OCI-M1 (cell line): ENCODE results near the gene COL5A1.

Experiments
- DNase-seq: peaks from one replicate; lab custom pipeline; 2025; lab: John Stamatoyannopoulos, UW

COL5A1 gene

DNA sequence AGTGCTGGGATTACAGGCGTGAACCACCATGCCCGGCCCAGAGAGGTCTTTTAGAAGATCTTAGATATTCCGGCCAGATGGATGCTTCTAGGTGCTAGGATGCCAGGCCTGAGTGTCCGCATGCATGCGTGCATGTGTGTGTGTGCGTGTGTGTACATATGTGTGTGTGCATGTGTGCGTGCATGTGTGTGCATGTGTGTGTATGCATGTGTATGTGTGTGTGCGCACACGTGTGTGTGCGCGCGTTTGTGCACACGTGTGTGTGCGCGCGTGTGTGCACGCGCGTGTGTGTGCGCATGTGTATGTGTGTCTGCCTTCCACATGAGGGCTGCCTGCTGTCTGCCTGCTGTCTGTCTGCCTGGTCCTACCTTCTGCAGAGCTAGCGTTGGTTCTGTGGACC, 151.0 kb downstream of the COL5A1 start:
- no peak for DNase-seq

DNA sequence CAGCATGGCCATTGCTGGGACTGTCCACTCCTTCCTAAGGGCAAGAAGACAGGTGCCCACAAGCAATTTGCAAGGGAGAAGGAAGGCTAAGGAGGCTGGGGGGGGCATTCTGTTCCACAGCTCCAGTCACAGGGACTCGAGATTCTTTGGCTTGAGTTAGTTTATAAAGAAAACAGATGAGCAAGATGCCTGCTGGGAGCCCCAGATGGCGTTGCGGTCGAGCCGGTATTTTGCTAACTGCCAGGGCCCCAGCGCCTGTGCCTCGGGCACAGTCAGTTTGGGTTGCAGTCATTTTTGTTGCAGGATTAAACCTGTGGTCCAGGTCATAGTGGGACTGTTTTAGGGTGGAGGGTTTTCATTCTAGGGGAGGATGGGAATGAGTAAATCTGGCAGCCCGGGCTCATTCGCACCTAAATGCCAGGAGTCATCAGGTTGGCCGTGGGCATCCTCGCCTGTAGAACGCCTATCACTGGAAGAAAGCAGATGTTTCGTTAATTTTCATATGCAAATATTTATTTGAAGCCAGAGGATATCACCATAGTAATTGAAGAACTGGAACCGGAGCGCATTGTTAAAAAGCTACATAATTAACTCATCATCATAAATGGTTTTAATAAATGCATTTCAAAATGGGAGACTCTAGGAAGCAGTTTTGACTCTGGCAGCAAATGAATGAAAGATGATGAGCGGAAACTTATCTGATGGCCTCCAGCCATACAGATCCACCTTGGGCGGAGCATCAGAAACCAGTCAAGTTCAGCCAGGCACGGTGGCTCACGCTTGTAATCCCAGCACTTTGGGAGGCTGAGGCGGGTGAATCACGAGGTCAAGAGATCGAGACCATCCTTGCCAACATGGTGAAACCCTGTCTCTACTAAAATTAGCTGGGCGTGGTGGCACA, 151.9 kb downstream of the COL5A1 start:
- DNase-seq = no peak

DNA sequence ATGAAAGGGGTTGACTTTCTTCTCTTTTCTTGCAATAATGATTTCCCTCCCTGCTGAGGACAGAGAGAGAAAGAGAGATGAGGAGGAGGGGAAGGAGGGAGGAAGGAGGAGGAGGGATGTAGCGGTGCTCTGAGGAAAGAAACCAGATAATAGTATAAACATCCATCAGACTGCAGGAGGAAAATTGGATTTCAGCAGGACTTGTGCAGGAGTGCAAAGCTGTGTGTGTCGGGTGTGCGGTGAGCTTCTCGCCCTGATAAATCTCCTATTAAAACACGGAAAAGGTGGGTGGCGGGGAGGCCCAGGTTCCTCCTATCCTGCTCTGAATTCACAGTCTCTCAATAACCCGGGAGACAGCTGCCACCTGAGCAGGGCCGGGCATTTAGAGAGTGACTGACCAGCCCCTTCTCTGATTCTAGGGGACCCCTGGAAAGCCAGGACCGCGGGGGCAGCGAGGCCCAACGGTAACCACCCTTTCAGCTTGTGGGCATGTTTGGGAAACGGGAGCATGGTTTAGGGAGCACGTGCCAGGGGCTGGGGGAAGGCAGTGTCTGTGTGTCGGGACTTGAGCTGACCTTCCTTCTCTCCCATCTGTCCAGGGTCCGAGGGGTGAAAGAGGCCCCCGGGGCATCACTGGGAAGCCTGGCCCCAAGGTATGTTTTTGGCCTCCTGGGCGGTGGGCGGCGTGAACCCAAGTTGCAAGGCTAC, 153.2 kb downstream of the COL5A1 start:
- no peak for DNase-seq

DNA sequence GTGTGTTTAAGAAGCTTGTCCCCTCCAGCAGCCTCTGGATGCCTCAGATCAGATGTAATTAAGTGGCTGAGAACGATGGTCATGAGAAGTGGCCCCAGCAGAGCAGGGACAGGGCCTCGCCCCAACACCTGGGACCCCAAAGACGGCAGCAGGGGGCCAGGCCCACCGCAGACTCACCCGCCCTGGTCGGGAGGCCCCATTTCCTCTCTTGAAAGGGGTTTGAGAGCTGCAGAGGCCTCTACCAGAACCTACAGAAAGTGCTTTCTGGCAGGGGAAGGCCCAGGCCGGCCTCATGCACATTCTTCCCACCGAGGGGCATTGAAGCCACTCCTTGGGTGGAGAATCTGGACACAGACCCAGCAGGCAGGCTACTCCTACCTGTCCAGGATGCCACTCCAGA, 153.8 kb downstream of the COL5A1 start:
- DNase-seq = no peak

DNA sequence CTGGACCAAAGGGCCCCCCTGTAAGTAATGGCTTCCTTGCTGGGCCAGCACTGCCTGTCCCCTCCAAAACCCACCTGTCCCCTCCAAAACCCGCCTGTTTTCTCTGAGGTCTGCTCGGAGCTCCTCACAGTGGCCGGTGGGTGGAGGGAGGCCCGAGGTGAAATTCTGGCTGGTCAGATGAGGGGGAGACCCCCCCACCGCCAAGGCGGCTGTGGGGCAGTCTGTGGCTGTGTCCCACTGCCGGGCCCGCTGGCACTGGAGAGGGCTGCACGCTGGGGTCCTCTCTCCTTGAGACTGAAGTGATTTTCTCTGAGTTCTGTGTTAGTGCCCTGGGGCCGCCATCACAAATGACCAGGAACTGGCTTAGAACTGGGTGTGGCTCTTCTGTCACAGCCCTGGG, 155.3 kb downstream of the COL5A1 start:
- no peak for DNase-seq

DNA sequence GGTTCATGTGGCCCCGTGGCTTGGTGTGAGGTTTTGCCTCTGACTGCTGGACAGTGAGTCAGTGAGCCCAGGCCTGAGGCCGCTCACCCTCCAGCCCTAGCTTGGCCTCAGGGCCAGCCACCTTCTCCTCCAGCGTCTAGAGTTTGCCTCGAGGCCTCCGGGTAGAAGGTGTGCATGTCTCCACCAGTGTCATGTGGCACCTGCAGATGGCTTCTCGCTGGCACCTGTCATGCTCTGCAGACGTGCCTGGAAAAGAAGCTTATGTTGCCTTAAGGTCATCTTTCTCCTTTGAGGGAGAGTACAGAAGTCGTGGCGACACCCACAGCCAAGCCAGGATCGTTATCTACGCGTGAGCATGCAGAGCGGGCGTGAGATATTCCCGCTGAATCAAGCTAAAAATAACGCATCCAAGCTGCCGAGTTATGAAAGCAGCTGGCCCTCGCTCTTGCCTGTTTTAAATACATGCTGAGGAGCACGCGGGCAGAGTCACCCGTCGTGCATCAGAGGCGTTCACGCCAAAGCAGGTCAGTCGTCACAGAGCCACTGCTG, 159.3 kb downstream of the COL5A1 start:
- DNase-seq = no peak

DNA sequence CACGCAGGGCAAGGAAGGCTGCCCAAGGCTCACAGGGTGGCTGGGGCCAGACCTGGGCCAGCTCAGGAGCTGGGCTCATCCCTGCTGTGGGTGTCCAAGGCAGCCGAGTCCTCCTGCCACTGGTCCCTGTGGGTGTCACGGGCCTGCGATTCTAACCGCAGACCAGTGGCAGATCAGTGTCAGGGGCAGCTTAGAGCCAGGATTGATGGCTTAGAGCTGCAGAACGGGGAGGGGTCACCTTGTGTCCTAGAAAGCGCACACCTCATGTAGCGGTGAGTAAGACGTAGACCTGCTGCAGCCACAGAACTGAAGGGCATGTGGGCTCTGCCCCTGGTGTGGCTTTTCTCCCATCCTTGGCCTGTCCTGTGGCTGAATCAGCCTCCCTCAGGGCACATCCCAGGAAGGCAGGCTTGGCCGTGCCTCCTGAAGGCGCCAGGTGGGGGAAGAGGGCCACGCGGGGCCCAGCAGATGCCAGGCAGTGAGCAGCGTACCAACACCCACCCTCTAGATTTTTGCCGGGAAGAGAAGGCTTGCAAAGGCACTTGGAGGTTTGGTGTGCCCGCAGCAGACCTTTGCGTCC, 160.7 kb downstream of the COL5A1 start:
- no peak for DNase-seq

DNA sequence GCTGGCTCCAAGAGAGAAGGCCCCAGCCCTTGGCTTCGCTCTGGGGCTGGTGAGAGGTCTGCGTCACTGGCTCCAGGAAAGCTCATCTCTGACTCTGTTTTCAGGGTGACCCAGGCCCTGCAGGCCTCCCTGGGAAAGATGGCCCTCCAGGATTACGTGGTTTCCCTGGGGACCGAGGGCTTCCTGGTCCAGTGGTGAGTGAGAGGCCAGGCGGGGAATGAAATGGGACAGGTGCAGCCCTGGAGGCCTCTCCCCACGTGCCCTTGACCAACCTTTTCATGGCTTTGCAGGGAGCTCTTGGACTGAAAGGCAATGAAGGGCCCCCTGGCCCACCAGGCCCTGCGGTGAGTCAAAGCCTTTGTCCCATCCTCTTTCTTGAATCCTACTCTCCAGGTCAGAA, 163.3 kb downstream of the COL5A1 start:
- no peak for DNase-seq

DNA sequence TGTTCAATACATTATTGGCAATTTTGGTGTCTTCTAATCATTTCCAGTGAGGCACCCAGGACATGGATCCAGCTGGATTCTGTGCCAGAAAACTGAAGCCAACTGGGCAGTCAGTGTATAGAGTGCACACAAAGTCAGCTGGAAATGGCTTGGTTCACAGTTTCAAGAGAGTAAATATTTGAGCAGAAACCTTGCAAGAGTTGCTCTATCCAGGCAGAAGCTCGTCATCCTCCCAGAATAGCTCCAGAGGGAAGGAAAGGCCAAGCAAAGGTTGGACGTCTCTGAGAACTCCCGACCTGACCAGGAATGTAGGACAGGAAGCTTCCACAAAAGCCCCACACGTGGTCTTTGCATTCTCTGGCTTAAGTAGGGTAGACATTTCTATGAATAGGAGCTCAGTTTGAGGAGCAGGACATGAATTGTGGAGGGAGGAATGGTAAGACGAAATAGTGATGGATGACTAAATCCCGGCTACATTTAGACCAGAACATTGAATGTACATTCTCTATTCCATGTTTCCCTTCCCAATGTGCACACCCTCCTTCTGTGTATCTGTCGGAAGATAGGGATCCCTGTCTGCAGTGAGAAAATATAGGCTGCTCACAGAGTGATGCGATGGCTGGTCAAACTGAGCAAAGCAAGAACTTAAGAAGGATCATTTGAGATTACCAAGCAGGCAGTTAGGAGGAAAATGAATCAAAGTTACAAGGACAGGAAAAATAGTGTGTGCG, 166.3 kb downstream of the COL5A1 start:
- no peak for DNase-seq

DNA sequence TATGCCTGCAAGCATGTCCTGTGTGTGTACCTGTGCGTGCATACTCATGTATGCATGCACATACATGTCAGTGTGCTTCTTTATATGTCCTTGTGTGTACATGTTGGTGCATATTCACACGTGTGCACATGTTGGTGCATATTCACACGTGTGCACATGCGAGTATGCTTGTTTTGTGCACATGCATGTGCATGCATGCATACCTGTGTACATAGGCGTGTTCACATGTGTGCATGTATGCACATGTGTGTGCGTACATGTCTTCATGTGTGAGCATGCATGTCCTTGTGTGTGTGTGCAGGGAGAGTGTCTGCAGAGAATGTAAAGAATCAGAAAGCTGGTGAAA, 166.8 kb downstream of the COL5A1 start:
- DNase-seq = no peak

DNA sequence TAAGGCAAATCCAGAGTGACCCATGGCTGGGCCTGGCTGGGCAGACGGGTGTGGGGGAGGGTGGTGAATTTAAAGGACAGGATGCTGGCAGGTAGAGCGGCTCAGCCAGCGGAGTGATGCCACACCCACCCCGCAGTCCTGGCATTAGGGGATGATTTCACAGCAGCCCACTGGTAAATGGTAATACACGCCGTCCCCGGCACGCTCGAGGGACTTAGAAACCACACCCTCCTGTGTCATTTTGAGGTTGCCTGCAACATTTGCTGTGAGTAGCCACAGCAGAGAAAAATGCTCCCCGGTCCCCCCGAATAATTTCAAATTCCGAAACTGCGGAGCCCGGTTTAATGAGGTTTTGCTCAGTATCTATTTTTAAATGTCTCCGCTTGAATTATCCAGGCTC, 167.7 kb downstream of the COL5A1 start:
- no peak for DNase-seq

DNA sequence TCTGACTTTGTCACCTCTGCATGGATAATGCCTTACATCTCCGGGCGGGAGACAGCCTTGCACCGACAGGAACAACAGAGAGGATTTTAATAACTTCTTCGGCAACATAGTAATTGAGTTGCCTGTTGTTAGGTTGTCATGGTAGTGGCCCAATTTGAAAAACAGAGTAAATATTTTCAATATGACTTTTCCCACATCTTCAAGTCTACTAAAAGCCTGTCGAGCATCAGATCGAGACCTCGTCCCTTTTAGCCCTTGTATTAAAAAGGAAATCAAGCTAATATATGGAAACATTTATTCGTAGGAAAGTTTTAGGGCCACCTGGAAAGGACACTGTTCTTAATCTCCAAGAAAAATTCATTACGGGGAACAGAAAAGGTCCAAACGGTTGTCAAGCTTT, 168.2 kb downstream of the COL5A1 start:
- no peak for DNase-seq

DNA sequence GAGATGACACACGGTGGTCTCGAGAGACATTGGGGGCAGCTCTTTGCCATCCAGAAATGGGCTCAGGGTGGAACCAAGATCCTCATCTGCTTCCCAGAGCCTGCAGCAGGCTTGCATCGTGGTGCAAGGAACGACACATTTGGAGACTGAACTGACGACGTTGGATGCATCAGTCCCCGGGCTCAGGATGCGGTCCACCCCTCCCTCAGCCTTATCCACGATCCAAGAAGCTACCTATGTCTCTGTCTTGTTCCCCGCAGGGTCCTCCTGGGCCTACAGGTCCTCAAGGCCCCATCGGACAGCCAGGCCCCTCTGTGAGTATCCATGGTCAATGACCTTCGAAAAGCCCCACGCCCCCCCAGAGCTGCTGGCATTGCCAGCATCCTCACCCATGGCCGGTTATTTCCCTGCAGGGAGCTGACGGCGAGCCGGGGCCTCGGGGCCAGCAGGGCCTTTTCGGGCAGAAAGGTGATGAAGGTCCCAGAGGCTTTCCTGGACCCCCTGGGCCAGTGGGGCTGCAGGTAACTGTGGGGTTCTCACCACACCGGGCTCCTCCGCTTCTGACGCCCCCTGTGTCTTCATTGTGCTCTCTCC, 169.6 kb downstream of the COL5A1 start:
- DNase-seq = no peak

DNA sequence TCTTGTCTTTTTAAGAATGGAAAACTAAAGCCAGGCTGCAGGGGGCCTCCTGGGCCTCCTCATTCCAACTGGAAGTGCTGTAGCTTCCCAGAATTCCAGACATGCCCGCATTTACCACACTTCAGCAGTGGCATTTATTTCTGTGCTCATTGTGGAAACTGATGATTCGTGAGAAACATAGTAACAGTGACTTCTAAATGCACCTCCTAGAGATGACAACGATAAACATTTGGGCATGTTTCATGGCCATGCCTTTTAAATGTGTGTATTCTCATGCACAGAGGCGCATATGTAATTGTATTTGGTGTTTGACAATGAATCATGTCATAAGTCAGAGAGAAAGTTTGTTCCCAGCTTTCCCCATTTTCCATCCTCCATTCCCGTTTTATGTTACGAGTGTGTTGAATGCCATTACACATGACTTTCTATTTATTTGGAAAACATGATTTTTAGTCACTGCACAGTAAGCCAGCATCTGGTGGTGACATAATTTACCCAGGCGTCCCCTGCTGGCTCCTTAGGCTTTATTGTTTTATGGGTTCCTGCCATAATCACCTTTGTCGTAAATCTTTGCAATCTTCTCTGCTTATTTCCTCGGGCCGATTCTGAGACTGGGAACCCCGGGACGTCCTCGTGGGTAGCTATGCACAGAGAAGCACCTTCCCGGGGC, 170.2 kb downstream of the COL5A1 start:
- DNase-seq = no peak

DNA sequence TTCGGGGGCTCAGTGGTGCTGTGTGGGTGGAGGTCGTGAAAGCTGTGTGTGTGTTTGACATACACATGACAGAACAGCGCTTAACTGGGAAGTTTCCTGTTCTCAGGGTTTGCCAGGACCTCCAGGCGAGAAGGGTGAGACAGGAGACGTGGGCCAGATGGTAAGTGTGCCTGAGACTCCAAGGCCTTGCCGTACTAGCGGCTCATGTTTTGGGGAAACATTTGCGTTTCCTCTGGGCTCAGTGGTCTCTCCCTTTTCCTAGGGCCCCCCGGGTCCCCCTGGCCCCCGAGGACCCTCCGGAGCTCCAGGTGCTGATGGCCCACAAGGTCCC, 170.7 kb downstream of the COL5A1 start:
- DNase-seq = no peak

DNA sequence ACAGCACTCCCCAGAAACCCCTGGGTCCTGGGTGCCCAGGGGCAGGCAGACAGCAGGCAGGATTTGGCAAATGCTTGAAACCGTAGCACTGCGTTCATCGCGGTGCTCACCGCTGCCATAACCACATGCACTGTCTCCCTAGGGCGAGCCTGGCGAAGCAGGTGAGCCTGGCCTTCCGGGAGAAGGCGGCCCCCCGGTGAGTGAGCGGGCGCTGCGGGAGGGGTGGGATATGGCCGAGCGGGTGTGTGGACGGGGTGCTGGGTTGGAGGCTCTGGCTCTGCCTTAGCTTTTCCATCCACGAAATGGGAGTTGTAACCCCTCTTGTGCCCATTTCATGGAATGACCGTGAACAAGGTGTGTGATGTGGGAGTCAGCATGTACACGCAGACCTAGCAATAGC, 172.2 kb downstream of the COL5A1 start:
- DNase-seq = no peak

DNA sequence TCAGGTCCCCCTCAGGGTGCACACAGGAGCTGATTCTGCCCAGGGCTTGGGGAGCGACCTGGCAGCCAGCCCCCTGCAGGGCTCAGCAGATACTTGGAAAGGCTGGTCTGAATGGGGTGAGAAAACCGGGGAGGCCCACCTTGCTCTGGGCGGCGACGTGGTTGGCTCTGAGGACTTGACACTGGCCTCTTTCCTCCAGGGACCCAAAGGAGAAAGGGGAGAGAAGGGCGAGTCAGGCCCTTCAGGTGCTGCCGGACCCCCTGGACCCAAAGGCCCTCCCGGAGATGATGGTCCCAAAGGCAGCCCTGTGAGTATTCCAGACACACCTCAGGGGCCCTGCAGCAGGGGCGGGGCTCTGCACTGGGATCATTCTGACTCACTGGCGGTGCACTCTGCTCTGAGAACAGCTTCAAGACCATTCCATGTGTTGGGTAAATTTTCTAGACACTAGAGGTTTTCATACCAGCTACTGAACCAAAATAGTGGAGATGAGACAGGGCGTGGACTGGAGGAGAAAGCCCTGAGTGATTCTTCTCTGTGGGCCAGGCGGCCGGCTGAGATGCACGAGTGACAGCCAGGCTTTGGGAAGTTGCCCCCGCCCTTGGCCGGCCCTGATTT, 173.1 kb downstream of the COL5A1 start:
- DNase-seq = no peak

DNA sequence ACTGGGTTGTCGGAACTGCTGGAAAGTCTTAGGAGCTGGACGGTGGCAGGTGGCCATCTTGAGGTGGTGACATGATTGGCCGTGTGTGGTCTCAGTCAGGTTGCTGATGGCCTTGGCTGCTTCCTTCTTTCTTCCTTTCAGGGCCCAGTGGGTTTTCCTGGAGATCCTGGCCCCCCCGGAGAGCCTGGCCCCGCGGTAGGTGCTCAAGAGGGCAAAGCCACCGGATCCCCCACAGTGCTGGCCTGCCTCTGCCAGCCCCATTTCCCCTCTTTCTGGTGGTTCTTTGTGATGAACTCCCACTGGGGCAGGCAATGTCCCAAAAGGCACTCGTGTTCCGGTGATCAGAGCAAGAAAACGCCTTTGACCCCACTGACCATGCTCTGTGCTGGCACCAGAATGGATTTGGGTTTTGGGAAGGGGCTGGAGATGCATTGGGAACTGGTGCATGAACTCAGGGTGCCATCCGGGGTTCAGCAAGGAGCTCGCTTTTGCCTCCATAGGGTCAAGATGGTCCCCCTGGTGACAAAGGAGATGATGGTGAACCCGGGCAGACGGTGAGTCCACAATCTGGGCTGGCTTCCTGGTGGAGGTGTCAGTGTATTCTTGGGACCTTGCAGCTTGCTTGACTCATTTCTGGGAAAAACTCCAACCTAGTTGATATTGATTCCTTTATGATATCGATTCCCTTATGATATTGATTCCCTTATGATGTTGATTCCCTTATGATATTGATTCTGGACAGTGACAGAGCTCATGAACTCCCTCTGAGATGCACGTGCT, 174.0 kb downstream of the COL5A1 start:
- no peak for DNase-seq

DNA sequence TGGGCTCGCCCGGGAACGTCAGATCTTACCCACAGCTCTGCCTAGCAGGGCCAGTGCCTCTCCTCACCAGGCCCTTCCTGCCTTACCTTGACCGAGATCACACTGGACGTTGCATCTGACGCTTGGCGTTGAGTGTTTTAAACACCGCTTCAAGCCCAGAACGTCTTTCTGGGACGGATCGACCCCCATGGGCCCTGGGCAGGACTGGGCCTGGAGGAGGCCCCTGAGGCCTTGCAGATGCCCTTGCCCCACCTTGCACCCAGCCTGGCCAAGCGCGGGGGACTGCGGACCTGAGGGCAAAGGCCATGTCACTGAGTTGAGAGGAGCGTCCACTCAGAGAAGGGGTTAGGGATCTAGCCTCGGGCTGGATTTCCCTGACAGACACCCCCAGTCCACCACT, 174.7 kb downstream of the COL5A1 start:
- DNase-seq = no peak

DNA sequence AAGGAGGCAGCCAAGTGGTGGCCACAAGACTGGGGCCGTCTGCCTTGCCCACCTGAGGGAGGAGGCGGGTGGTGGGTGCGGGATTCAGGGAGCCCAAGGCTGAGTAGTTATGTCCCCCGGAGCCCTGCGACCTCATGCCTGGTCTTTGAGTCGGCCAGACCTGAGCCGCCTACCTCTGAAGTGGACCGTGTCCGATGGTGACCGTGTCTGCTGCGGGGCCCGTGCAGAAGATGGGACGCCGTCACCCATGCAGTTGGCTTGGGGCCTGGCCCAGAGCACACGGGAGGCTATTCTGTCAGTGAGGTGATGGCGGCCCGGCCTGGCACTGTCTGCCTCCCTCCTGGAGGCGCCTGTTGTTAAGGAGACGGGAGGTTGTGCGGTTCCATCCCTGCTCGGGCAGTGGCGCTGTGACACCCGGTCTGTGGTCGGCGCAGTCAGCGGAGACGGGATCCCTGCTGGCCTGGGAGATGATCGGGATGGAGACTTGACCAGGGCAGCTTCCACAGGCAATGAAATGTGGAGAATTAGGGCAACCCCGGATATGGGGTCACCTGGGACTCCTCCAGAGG, 176.5 kb downstream of the COL5A1 start:
- DNase-seq = no peak
